Lung (tissue), 12 donors: Measurements from ENCODE around the gene ADAMTS3. TPM values are rescaled to one million over a fixed set of nuclear protein-coding genes. Genes with fewer than 3 reads are reported as not detected.

ENCODE experiments used
- ATAC-seq: fragments of 200-7000 bp; cut with Tn5 transposase; one replicate; pipeline ENCODE4 v1.9.1; 2020; ENCODE audit warnings: moderate number of reproducible peaks; ENCODE audit not compliant: insufficient read depth, low FRiP score
- DNase-seq, 3 donors: peaks; one replicate each; pipeline ENCODE4 v3.0.0-alpha.2; 2013 to 2017
- H3K27ac ChIP-seq, 2 donors: one replicate each; pipeline ENCODE4 v1.5.1; 2013; ENCODE audit warnings: mild to moderate bottlenecking in 2 of 2, moderate library complexity in 2 of 2, control low read depth in 1 of 2, inconsistent platforms in 1 of 2, low read depth in 1 of 2, low read length in 1 of 2
- H3K27me3 ChIP-seq, 3 donors: one replicate each; pipeline ENCODE4 v1.5.1; 2013; ENCODE audit warnings: low read length in 2 of 3; ENCODE audit not compliant: control insufficient read depth in 3 of 3, insufficient read depth in 3 of 3
- H3K36me3 ChIP-seq, 4 donors: one replicate each; pipeline ENCODE4 v1.5.1; 2013; ENCODE audit warnings: low read length in 4 of 4, mild to moderate bottlenecking in 1 of 4, moderate library complexity in 1 of 4; ENCODE audit not compliant: control insufficient read depth in 4 of 4, insufficient read depth in 4 of 4
- H3K4me1 ChIP-seq, 5 donors: one replicate each; pipeline ENCODE4 v1.5.1; 2013; ENCODE audit warnings: low read length in 5 of 5, mild to moderate bottlenecking in 2 of 5, moderate library complexity in 1 of 5; ENCODE audit not compliant: control insufficient read depth in 5 of 5, insufficient read depth in 5 of 5
- H3K4me3 ChIP-seq: one replicate; pipeline ENCODE4 v1.5.1; 2013; ENCODE audit warnings: mild to moderate bottlenecking, control low read depth, moderate library complexity
- H3K9ac ChIP-seq, 2 donors: one replicate each; pipeline ENCODE4 v1.5.1; 2013; ENCODE audit warnings: low read length in 2 of 2, control low read depth in 1 of 2; ENCODE audit not compliant: insufficient read depth in 1 of 2
- H3K9me3 ChIP-seq, 4 donors: one replicate each; pipeline ENCODE4 v1.5.1; 2013; ENCODE audit warnings: low read length in 3 of 4, mild to moderate bottlenecking in 1 of 4, moderate library complexity in 1 of 4; ENCODE audit not compliant: control insufficient read depth in 4 of 4, insufficient read depth in 3 of 4
- CTCF ChIP-seq: IDR thresholded peaks from 2 replicates; pipeline ENCODE4 v1.5.1; 2012; ENCODE audit warnings: mild to moderate bottlenecking; ENCODE audit errors: control extremely low read depth, extremely low read depth
- WGBS, 2 donors: extraction: QIAGEN DNeasy Blood & Tissue Kit; methylation state at CpG; one replicate each; pipeline ENCODE4 v1.1.7; 2013; 5-methylcytosine and 5-hydroxymethylcytosine counted together
- polyA plus RNA-seq, 2 donors: library from polyadenylated mRNA; stranded (reverse); fragments of 200-250 nt; gene quantifications; one replicate each; pipeline ENCODE4 v1.2.1, GENCODE V29; 2013
- total RNA-seq, 2 donors: library from RNA; depleted of rRNA in 1 of 2; stranded (reverse); fragments of >200 nt in 1 of 2; gene quantifications; one replicate each; pipeline ENCODE4 v1.2.1, GENCODE V29; 2014 to 2021
- donor health status: control.
- donor health status: control.
- donor health status: Bipolar disorder and iron deficiency.
- donor health status: healthy.
- donor health status: DM: yes; HTN: yes; CAD: no.

The ADAMTS3 gene
- total and polyA plus RNA-seq, 4 donors = 1.1 to 12.9 (median 2.1) TPM

DNA sequence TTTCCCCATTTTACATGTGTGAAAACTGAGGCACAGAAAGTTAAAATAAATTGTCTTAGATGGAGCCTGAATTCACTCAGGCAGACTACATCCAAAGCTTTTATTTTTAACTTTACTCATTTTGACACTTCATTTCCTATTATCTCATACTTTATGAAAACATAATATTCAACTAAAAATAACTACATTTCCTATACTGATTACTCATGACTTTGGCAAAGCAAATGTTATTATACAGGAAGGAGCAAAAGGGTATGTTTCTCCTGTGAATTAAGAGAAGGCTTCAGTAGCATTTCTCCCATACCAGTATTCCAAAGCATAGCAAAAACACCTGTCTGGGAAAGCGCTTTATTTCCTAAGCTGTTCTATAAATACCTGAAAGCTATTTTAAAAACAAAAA, 178.6 kb downstream of the ADAMTS3 start:
- WGBS, 2 donors = 61 to 64% methylated on average over 1 of the region's 1 CpG
- ATAC-seq (no peak), DNase-seq (peak in 2 of 3 donors; percentile 44 to 58)

GRCh38 chr4:72388521-72388920, 180.5 kb downstream of the ADAMTS3 start:
- Histone ChIP-seq H3K27ac (no peak overlapping the region), H3K4me1 (peaks cover 0 to 9% (median 6%) of the 10 kb centered on the region in 5 donors), H3K4me3 (no peak overlapping the region), H3K27me3 (no peaks in the 10 kb centered on the region), H3K36me3 (no peaks in the 10 kb centered on the region), H3K9me3 (no peaks in the 10 kb centered on the region), H3K9ac (no peak overlapping the region)
- 66 to 81% methylated on average over 1 of the region's 1 CpG for WGBS, 2 donors
- TF ChIP-seq CTCF = no peak
- no peak for ATAC-seq
- no peak for DNase-seq

More for the DNA sequence above, 178.6 kb downstream of the ADAMTS3 start:
- Histone ChIP-seq H3K9me3 (no peaks in the 10 kb centered on the region), H3K4me3 (no peak overlapping the region), H3K27ac (no peak overlapping the region), H3K4me1 (peaks cover 0 to 9% (median 6%) of the 10 kb centered on the region in 5 donors), H3K36me3 (no peaks in the 10 kb centered on the region), H3K9ac (no peak overlapping the region), H3K27me3 (no peaks in the 10 kb centered on the region)
- no peak for TF ChIP-seq CTCF

GRCh38 chr4:72387959-72388358, 181.1 kb downstream of the ADAMTS3 start:
- no peak for DNase-seq
- H3K9ac ChIP-seq = no peak overlapping the region
- WGBS, 2 donors = 88 to 93% methylated on average over 1 of the region's 1 CpG
- no peak overlapping the region for H3K27ac ChIP-seq
- no peak overlapping the region for H3K4me3 ChIP-seq
- peaks cover 0 to 12% (median 6%) of the 10 kb centered on the region in 5 donors for H3K4me1 ChIP-seq
- no peak for ATAC-seq
- H3K27me3 ChIP-seq = no peaks in the 10 kb centered on the region
- no peaks in the 10 kb centered on the region for H3K36me3 ChIP-seq
- H3K9me3 ChIP-seq = no peaks in the 10 kb centered on the region
- TF ChIP-seq CTCF = no peak

GRCh38 chr4:72383439-72383838, 185.6 kb downstream of the ADAMTS3 start:
- no peak overlapping the region for H3K9ac ChIP-seq
- no peaks in the 10 kb centered on the region for H3K9me3 ChIP-seq
- peaks cover 0 to 5% (median 0%) of the 10 kb centered on the region in 5 donors for H3K4me1 ChIP-seq
- H3K27ac ChIP-seq = no peak overlapping the region
- no peaks in the 10 kb centered on the region for H3K27me3 ChIP-seq
- H3K4me3 ChIP-seq = no peak overlapping the region
- DNase-seq = no peak
- H3K36me3 ChIP-seq = no peaks in the 10 kb centered on the region
- no peak for TF ChIP-seq CTCF
- no peak for ATAC-seq
- WGBS, 2 donors = 61 to 71% methylated on average over 3 of the region's 3 CpGs
